ENCODE data around the gene GPR137B.

GPR137B gene

GRCh38 chr1:236204656-236205055, 62.3 kb downstream of the GPR137B start:
- DNase-seq = no peak

- peak in 5 of 14 donors; percentile 1 to 13 (median 3) for DNase-seq
These were observed 64.2 kb downstream of the GPR137B start for GRCh38 chr1:236206548-236206947.

- DNase-seq = no peak
These were observed 64.8 kb downstream of the GPR137B start for GRCh38 chr1:236207121-236207520.

- no peak for DNase-seq
These were observed 65.2 kb downstream of the GPR137B start for GRCh38 chr1:236207569-236207968.

- no peak for DNase-seq
These were observed 66.8 kb downstream of the GPR137B start for GRCh38 chr1:236209185-236209584.

GRCh38 chr1:236209713-236210112, 67.4 kb downstream of the GPR137B start:
- no peak for DNase-seq

- DNase-seq = no peak
These were observed 69.5 kb downstream of the GPR137B start for GRCh38 chr1:236211815-236212214.

- no peak for DNase-seq
These were observed 71.2 kb downstream of the GPR137B start for GRCh38 chr1:236213534-236213933.

- DNase-seq = no peak
These were observed 72.4 kb downstream of the GPR137B start for GRCh38 chr1:236214761-236215160.

- DNase-seq = no peak
These were observed 78.1 kb downstream of the GPR137B start for GRCh38 chr1:236220473-236220872.

GRCh38 chr1:236222632-236223031, 80.3 kb downstream of the GPR137B start:
- no peak for DNase-seq

- no peak for DNase-seq
These were observed 86.1 kb downstream of the GPR137B start for GRCh38 chr1:236228411-236228810.

GRCh38 chr1:236235116-236235515, 92.8 kb downstream of the GPR137B start:
- DNase-seq = no peak

- no peak for DNase-seq
These were observed 96.8 kb downstream of the GPR137B start for GRCh38 chr1:236239092-236239585.

GRCh38 chr1:236240675-236241074, 98.3 kb downstream of the GPR137B start:
- no peak for DNase-seq

GRCh38 chr1:236242568-236242967, 100.2 kb downstream of the GPR137B start:
- DNase-seq = no peak

GRCh38 chr1:236247286-236247685, 104.9 kb downstream of the GPR137B start:
- DNase-seq = no peak

- DNase-seq = no peak
These were observed 109.2 kb downstream of the GPR137B start for GRCh38 chr1:236251587-236251986.

GRCh38 chr1:236253119-236253518, 110.8 kb downstream of the GPR137B start:
- DNase-seq = no peak

- no peak for DNase-seq
These were observed 111.7 kb downstream of the GPR137B start for GRCh38 chr1:236253918-236254637.

- no peak for DNase-seq
These were observed 114.9 kb downstream of the GPR137B start for GRCh38 chr1:236257216-236257615.

GRCh38 chr1:236258114-236258622, 115.8 kb downstream of the GPR137B start:
- DNase-seq = no peak
